Tibial nerve (tissue), 4 donors: ENCODE results near the gene SRSF1. TPM values are rescaled to one million over a fixed set of nuclear protein-coding genes. Genes with fewer than 3 reads are reported as not detected.

Source experiments
- DNase-seq, 2 donors: peaks; one replicate each; pipeline ENCODE4 v3.0.0-alpha.2; 2019; ENCODE audit warnings: low spot score in 2 of 2
- H3K27ac ChIP-seq, 4 donors: fragments of 200-600 bp; sonication (generic) in 3 of 4; one replicate each; pipeline ENCODE4 v1.5.1; 2017 to 2019; ENCODE audit warnings: mild to moderate bottlenecking in 1 of 4
- H3K27me3 ChIP-seq, 2 donors: fragments of 200-600 bp; sonication (generic) in 1 of 2; one replicate each; pipeline versions ENCODE4 v1.5.1 to v1.6.0; 2017 to 2019
- H3K36me3 ChIP-seq, 3 donors: fragments of 200-600 bp; sonication (generic); one replicate each; pipeline ENCODE4 v1.5.1; 2018 to 2019
- H3K4me1 ChIP-seq, 4 donors: fragments of 200-600 bp; sonication (generic) in 3 of 4; one replicate each; pipeline ENCODE4 v1.5.1; 2017 to 2019
- H3K4me3 ChIP-seq, 4 donors: fragments of 200-600 bp; sonication (generic) in 3 of 4; one replicate each; pipeline ENCODE4 v1.5.1; 2017 to 2019; ENCODE audit warnings: mild to moderate bottlenecking in 1 of 4, moderate library complexity in 1 of 4
- H3K9me3 ChIP-seq, 4 donors: fragments of 200-600 bp; sonication (generic) in 3 of 4; one replicate each; pipeline ENCODE4 v1.5.1; 2017 to 2019
- EP300 ChIP-seq, 2 donors: sonication (generic); formaldehyde crosslinking; IDR thresholded peaks; one replicate each; pipeline ENCODE4 v1.6.1; 2017; ENCODE audit warnings: antibody characterized with exemption in 2 of 2, mild to moderate bottlenecking in 1 of 2
- POLR2A ChIP-seq, 2 donors: fragments of 450-650 bp; IDR thresholded peaks; one replicate each; pipeline ENCODE4 v1.6.1; 2017; ENCODE audit warnings: antibody characterized with exemption in 2 of 2, mild to moderate bottlenecking in 2 of 2, moderate library complexity in 2 of 2
- WGBS, 2 donors: methylation state at CpG; one replicate each; pipeline ENCODE4 v1.1.5; 2018; 5-methylcytosine and 5-hydroxymethylcytosine counted together
- total RNA-seq, 4 donors: library from RNA; depleted of rRNA; stranded (reverse); fragments of >200 nt; gene quantifications; one replicate each; pipeline ENCODE4 v1.1.0, GENCODE V29; 2016
- TF ChIP-seq, protein P1 (sequence below), 5 experiments: fragments of 200-600 bp in 3 of 5; fragments of 450-650 bp in 2 of 5; sonication (generic) in 3 of 5; IDR thresholded peaks; one replicate each; pipeline ENCODE4 v1.5.1; 2016 to 2019; ENCODE audit warnings: antibody characterized with exemption in 5 of 5, mild to moderate bottlenecking in 3 of 5, moderate library complexity in 2 of 5

The SRSF1 gene
- total RNA-seq, 4 donors from 2014 or later = 92.4 to 173 (median 143) TPM

- H3K9me3 ChIP-seq = no peaks in the 10 kb centered on the region
- WGBS, 2 donors = 86 to 90% methylated on average over 3 of the region's 3 CpGs
- peaks cover 0 to 54% (median 24%) of the 10 kb centered on the region in 4 donors for H3K4me1 ChIP-seq
- no peak overlapping the region for H3K27ac ChIP-seq
- peaks cover 0 to 47% (median 15%) of the 10 kb centered on the region in 3 donors for H3K36me3 ChIP-seq
- H3K4me3 ChIP-seq = no peak overlapping the region
- no peak for DNase-seq
- TF ChIP-seq EP300 (IDR thresholded peaks at IDR 0.05) = no peak
- TF ChIP-seq, protein P1, sequence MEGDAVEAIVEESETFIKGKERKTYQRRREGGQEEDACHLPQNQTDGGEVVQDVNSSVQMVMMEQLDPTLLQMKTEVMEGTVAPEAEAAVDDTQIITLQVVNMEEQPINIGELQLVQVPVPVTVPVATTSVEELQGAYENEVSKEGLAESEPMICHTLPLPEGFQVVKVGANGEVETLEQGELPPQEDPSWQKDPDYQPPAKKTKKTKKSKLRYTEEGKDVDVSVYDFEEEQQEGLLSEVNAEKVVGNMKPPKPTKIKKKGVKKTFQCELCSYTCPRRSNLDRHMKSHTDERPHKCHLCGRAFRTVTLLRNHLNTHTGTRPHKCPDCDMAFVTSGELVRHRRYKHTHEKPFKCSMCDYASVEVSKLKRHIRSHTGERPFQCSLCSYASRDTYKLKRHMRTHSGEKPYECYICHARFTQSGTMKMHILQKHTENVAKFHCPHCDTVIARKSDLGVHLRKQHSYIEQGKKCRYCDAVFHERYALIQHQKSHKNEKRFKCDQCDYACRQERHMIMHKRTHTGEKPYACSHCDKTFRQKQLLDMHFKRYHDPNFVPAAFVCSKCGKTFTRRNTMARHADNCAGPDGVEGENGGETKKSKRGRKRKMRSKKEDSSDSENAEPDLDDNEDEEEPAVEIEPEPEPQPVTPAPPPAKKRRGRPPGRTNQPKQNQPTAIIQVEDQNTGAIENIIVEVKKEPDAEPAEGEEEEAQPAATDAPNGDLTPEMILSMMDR (IDR thresholded peaks at IDR 0.05) = no peak
- no peak for TF ChIP-seq POLR2A (IDR thresholded peaks at IDR 0.05)
- no peaks in the 10 kb centered on the region for H3K27me3 ChIP-seq
Measured at GRCh38 chr17:58004060-58004459, 3.0 kb downstream of the SRSF1 start.

DNA sequence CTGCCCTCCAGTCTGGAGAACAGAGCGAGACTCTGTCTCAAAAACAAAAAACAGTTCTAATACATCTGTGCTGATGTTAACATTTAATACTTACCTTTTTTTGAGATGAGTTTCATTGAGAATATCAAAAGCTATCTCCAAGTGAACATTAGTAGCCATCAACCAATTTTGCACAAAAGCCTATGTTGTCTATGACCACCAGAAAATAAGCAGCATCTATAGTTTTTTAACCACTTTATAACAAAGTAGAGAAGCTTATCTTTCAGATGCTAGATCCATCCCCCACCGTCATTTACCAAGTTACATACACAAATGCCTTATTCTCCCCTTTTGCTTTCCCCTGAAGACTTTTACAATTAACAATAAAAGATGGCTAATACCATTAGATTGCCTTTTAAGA, 4.1 kb downstream of the SRSF1 start:
- no peak overlapping the region for H3K27ac ChIP-seq
- 79 to 89% methylated on average over 2 of the region's 2 CpGs for WGBS, 2 donors
- no peak overlapping the region for H3K4me3 ChIP-seq
- no peaks in the 10 kb centered on the region for H3K9me3 ChIP-seq
- no peaks in the 10 kb centered on the region for H3K27me3 ChIP-seq
- H3K36me3 ChIP-seq = peaks cover 0 to 51% (median 15%) of the 10 kb centered on the region in 3 donors
- peaks cover 0 to 48% (median 22%) of the 10 kb centered on the region in 4 donors for H3K4me1 ChIP-seq
- no peak for TF ChIP-seq EP300 (IDR thresholded peaks at IDR 0.05)
- TF ChIP-seq, protein P1 (IDR thresholded peaks at IDR 0.05) = no peak
- TF ChIP-seq POLR2A (IDR thresholded peaks at IDR 0.05) = no peak
- no peak for DNase-seq

GRCh38 chr17:58002154-58002948, 4.7 kb downstream of the SRSF1 start:
- DNase-seq = no peak
- H3K4me1 ChIP-seq = peaks cover 0 to 45% (median 20%) of the 10 kb centered on the region in 4 donors
- H3K4me3 ChIP-seq = no peak overlapping the region
- TF ChIP-seq POLR2A (IDR thresholded peaks at IDR 0.05) = no peak
- no peaks in the 10 kb centered on the region for H3K27me3 ChIP-seq
- H3K36me3 ChIP-seq = peaks cover 0 to 57% (median 15%) of the 10 kb centered on the region in 3 donors
- 63 to 66% methylated on average over 4 of the region's 4 CpGs for WGBS, 2 donors
- H3K9me3 ChIP-seq = no peaks in the 10 kb centered on the region
- no peak overlapping the region for H3K27ac ChIP-seq

- no peak for TF ChIP-seq EP300 (IDR thresholded peaks at IDR 0.05)
- no peak for TF ChIP-seq POLR2A (IDR thresholded peaks at IDR 0.05)
- TF ChIP-seq, protein P1 (IDR thresholded peaks at IDR 0.05) = no peak
- Histone ChIP-seq H3K36me3 (peaks cover 0 to 64% (median 15%) of the 10 kb centered on the region in 3 donors), H3K4me1 (peaks cover 0 to 45% (median 20%) of the 10 kb centered on the region in 4 donors), H3K27me3 (no peaks in the 10 kb centered on the region), H3K27ac (no peak overlapping the region), H3K4me3 (no peak overlapping the region), H3K9me3 (no peaks in the 10 kb centered on the region)
- 31 to 40% methylated on average over 1 of the region's 1 CpG for WGBS, 2 donors
- no peak for DNase-seq
Measured at GRCh38 chr17:58001461-58002124, 5.5 kb downstream of the SRSF1 start.

GRCh38 chr17:57999496-58000017, 7.5 kb downstream of the SRSF1 start:
- 60 to 68% methylated on average over 1 of the region's 1 CpG for WGBS, 2 donors
- Histone ChIP-seq H3K4me1 (peaks cover 0 to 43% (median 10%) of the 10 kb centered on the region in 4 donors), H3K4me3 (no peak overlapping the region), H3K27ac (no peak overlapping the region), H3K27me3 (no peaks in the 10 kb centered on the region), H3K9me3 (no peaks in the 10 kb centered on the region), H3K36me3 (peaks cover 0 to 55% (median 15%) of the 10 kb centered on the region in 3 donors)
- peak in 1 of 2 donors; percentile 27 for DNase-seq
- TF ChIP-seq POLR2A (IDR thresholded peaks at IDR 0.05) (no peak), EP300 (IDR thresholded peaks at IDR 0.05) (peak in 1 of 2 donors; percentile 25)
- TF ChIP-seq, protein P1 (IDR thresholded peaks at IDR 0.05) = peak; percentile 60 to 84 (median 72)
